GM21737 (cell line): ENCODE results near the gene FCMR.
"Not testable (repeated sequence)": the region's sequence is repeated elsewhere in the genome, so short reads cannot be mapped to it uniquely, and the experiment has no call there.

Experiments
- ATAC-seq: cut with Tn5 transposase; IDR thresholded peaks from one replicate; pipeline ENCODE4 v1.9.1; 2021; ENCODE audit warnings: mild to moderate bottlenecking, moderate library complexity; ENCODE audit not compliant: unreplicated experiment

The FCMR gene

DNA sequence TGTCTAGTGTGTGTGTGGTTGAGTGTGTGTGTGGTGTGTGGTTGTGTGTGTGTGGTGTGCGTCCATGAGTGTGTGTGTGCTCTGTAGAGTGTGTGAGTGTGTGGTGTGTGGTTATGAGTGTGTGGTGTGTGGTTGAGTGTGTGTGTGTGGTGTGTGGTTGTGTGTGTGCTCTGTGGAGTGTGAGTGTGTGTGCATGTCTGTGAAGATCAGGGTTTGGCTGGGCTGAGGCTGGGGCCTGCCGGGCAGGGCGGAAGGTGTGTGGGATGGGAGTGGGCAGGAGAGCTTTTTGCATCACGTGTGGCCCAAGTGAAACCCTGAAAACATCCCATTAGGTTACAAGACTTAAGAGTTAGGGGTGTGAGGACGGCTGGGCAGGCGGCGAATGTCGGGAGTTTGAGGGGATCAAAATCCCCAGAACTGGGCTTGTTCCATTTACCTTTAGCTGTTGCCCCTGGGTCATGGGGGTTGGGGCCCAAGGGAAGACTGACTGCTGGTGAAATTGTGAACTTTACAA lies 2.9 kb upstream of the FCMR start:
- peak; percentile 11 for ATAC-seq

DNA sequence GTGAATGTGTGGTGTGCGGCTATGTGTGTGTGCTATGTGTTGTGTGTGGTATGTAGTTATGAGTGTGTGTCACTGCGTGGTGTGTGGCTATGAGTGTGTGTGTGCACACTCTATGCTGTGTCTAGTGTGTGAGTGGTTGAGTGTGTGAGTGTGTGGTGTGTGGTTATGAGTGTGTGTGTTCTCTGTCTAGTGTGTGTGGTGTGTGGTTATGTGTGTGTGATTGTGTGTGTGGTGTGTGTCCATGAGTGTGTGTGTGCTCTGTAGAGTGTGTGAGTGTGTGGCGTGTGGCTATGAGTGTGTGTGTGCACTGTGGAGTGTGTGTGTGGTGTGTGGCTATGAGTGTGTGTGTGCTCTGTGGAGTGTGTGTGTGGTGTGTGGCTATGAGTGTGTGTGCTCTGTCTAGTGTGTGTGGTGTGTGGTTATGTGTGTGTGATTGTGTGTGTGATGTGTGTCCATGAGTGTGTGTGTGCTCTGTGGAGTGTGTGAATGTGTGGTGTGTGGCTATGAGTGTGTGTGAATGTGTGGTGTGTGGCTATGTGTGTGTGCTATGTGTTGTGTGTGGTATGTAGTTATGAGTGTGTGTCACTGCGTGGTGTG lies 2.3 kb upstream of the FCMR start:
- ATAC-seq = not testable (repeated sequence)

DNA sequence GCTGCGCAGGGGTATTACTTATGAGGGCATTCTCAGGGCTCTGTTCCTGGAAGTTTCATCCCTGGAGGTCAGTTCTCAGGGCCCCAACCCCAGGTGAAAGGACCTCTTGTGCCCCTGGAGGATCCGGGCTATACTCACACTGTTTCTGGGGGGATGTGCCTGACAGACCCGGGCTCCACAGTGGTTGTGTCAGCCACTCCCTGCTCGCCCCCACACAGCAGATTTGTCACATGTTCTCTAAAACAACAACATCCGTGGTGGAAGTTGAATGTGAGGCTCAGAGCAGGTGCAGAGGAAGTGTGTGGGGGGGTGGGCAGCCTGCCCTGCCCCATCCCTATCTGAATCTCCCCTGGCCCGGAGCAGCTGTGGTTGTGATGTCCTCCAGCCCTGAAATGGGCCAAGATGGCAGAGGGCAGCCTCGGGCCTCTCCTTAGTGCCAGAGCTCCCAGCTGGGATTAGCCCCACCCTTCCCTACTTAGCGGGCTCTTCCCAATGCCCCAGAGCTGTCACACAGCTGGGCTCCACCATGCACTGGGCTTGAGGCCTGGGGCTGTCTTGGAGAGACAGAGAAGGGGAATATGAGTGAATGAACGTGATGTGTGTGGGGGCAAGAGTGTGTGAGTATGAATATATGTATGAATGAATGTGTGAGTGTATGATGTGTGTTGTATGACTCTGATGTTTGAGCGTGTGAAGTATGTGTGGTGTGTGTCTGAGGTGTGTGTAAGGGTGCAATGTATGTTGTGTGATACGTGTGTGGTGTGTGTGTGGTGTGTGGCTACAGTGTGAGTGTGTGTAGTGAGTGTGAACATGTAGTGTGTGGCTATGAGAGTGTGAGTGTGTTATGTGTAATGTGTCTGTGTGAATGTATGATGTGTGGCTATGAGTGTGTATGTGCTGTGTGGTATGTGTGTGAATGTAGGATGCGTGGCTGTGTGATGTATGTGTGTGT lies 1.5 kb upstream of the FCMR start:
- peak; percentile 48 for ATAC-seq

DNA sequence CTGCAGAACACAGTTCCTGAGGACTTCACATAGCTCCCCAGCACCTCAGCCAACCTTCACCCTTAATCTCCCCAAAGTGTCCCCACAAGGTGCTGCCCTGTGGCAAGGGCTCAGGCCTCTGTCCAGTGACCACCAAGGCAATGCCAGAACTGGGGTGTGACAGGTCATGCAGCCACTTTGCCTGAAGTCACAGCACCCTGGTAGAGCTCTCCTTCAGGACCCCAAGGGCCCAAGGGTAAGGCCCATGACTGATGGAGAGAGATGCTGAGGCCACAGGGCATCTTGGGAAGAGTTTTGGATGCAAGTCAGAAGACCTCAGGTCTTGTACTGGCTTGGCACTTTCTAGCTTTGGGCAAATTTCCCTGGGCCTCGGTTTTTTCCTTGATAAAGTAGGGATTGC lies 783 bp upstream of the FCMR start:
- no peak for ATAC-seq

DNA sequence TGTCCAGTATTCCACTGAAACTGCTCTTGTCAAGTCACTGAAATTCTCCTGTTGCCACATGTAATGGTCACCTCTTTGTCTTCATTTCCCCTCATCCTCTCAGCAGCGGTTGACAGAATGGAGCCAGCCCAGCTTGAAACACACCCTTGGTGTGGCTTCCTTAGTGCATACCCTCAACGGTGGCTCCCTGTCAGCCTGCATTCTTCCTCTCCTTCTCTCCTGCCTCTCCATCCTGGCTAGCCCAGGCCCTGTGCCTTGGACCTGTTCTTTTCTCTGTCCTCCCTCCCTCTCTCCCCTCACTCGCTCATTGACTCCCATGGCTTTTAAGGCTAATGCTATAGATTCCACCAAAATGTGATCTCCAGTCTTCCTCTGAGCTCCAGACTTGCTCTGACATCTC lies 3.7 kb downstream of the FCMR start:
- no peak for ATAC-seq

DNA sequence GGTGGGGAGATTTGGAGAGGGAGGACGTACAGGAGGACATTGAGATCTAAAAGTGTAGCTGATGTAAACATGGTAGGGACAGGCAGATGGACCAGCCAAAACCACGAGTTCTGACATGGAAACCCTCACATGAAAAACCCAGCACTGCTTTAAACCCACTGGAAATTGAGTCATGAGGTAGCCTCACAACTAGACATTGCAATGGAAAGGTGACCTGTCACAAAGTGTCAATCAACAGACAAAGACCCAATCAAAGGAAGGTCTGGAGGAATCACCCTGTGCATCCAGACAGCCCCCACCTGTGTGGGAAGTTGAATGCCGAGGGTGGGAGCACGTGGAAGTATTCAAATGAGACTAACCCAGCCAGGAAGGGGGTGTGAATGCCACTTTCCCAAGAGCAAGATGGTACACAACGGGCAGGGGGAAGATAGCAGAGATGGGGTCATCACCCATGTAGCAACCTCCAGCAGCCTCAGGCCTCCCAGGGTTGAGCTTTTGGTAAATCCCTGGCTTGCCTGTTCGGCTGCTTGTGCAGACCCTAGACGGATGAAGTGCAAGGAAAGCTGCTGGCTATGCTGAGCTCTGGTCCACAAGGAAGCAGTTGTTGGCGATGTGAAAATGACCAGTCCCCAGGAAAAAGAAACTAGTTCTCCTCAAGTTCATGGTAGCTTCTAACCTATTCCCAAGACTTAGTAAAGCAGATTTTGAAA lies 5.6 kb downstream of the FCMR start:
- no peak for ATAC-seq

DNA sequence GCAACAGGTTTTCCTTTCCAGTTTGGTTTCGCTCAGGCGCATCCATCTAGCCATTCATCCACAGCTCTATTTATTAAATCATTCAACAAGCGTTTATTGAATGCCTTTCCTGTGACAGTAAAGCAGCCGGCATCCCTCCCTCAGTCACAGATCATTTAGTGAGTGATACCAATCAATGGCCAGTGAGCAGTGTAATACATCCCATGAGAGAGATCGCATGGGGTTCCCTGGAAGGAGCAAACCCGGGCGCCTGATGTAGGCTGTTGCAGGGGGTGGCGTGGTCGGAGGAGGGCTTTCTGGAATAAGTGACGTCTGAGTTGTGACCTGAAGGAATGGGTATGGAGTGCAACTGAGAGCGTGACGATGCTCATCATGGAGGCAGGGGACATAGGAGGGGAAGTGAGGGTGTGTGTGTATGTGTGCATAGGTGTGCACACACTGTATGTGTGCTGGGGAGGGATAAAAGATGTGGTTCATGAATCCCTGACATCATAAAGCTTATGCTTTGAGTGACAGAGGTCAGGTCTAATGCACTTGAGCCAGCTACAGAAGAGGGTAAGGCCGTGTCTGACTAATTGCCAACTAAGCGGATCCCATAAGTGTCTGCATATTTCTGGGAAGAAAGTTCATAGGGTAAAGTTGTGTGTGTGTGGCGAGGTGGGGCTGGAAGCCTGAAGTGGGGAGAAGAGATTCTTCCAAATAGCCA lies 6.6 kb downstream of the FCMR start:
- no peak for ATAC-seq

DNA sequence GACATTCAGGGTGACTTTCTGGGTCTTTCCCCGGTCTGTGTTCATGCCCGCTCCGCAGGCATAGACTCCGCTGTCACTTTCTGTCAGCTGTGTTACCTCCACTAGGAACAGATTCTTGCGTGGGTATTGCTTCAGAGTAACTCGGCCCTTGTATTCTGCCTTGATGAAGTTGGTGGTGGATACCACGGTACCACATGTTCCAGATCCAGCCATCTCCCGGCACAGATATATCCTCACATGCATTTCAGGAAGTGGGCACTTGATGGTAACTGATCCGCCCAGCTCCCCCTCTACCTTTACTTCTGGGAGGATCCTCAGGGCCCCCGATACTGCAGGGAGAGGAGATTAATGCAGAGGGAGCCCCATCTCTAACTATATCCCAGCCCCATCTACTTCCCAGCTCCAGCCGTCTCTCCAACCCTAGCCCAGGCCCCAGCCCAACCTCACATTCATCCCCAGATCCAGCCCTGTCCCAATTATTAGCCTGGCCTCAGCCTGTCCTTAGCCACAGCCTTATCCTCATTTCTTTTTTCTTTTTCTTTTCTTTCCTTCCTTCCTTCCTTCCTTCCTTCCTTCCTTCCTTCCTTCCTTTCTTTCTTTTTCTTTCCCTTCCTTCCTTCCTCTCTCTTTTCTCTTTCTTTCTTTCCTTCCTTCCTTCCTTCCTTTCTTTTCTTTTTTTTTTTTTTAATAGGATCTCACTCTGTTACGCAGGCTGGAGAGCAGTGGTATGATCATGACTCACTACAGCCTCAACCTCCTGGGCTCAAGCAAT lies 7.8 kb downstream of the FCMR start:
- ATAC-seq = no peak

DNA sequence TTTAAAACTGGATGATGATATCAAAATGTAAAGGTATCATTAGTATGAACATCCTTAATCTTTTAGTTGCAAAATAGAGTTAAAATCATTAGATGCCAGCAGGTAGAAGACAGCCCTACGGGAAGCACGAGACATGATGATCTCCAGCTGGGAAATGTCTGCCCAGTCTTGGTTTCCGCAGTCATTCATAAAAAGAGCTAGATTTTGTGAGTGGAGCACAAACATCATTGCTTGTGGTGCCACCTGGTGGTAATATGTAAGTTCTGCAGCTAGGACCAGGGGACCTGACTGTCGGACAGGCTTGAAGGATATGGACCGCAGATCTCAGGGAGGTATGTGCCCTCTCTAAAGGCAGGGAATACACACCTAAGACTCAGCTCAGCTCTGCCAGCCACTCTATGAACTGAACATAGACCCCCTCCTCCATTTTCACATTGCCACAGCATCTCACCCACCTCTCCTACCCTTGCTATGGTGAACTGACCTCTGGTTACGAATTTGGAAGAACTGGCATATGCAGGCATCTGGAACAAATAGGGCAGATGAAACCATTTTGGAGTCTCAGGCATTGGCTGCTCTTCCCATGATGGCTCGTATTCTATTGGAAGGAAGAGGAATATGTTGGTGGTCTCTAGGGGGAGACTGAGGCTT lies 9.2 kb downstream of the FCMR start:
- no peak for ATAC-seq

DNA sequence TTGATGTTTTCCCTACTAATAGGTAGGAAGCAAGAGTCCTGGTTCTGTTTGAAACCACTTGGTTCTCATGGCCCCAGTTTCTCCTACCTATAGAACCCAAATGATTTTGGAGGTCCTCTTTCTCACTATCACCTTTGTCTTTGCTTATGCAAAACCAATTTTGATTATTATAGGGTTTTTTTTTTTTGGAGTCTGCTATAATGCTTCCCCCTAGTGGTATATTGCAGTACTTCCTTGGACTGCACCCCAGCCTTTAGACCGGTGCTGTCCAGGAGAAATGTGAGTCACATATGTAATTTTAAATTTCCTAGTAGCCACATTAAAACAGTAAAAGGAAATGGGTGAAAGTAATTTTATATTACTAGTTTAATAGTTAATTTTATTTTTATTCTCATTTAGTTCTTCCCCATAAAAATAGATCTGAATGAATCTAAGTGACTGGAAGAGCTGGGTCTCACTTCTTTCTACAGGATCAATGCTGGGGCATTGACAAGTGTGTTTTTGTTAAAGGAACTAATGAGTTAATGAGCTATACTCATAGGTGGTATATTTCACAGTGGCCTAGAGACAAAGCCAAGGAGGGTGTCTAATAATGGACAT lies 10.6 kb downstream of the FCMR start:
- ATAC-seq = no peak

DNA sequence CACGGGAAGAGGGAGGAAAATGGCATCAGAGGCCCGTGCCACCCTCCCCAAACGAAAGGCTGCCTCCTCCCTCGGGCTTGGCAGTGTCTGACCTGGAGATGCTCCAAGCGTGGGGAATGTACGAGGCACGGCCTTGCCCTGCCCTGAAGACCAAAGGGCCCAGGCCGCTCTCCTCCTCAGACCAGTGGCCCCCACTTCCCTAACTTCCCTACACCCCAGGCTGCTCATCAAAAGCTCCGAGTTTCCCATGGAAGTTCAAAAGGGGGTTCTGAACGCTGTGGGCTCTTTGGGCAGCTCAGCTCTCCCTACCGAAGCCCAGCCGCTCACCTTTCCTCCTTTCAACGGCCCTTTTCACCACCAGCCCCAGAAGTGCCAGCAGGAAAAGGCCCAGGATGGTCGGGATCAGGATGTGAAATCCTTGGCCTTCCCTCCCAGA lies 11.8 kb downstream of the FCMR start:
- no peak for ATAC-seq

DNA sequence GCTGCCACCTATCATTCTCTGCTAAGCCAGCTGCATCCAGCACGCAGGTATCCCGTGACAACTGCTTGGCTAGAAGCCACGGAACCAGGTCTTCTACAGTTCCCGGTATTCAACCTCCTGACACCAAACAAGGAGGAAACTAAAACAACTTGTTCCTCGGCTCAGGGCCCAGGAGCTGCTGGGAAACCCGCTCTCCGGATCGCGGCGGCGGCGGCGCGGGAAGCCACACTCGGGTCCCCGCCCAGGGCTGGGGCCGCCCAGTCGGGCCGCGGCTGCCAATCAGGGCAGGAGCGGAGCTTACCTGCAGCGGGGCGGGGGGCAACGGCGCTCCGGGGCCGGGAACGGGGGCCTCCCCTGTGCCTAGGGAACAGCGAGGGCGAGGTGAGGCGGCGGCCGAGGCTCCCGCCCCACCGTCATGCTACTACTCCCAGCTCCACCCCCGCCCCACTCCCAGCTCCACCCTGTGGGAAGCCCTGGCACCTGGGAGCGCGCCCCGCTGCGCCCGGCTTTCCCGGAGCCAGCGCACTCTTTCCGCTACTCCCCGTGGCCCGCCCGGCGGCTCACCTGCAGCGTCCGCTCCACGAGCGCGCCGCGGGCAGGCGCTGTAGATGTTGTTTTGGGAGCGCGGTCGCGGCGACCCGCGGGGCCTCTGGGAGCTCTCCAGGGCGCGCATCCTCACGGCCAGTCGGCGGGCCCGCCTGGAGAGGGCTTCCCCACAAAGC lies 12.4 kb downstream of the FCMR start:
- ATAC-seq = no peak

DNA sequence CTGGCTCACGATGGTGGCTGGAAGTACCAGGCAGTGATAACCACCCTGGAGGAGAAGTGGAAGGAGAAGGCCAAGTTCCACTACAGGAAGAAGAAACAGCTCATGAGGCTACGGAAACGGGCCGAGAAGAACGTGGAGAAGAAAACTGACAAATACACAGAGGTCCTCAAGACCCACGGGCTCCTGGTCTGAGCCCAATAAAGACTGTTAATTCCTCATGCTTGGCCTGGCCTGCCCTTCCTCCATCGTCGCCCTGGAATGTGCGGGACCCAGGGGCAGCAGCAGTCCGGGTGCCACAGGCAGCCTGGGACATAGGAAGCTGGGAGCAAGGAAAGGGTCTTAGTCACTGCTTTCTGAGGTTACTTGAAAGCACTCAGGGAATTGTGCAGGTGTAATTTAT lies 13.7 kb downstream of the FCMR start:
- no peak for ATAC-seq

DNA sequence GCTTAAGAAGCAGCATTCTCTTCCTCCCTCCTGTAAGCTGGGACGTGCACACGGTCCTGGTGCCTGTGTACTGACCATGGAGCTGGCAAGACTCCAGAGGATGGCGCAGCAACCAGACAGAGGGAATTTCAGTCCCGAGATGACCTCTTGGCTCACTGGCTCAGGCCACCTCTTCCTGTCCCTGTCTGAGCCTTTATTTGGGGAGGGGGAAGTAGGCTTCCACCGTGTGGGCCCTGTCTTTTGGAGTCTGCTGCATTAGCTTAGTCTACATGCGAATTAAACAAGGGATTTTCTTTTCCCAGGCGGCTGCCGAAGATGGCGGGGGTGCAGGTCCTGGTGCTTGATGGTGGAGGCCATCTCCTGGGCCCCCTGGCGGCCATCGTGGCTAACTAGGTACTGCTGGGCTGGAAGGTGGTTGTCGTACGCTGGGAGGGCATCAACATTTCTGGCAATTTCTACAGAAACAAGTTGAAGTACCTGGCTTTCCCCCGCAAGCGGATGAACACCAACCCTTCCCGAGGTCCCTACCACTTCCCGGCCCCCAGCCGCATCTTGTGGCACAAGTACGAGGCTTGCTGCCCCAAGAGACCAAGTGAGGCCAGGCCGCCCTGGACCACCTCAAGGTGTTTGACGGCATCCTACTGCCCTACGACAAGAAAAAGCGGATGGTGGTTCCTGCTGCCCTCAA lies 14.3 kb downstream of the FCMR start:
- ATAC-seq = no peak

DNA sequence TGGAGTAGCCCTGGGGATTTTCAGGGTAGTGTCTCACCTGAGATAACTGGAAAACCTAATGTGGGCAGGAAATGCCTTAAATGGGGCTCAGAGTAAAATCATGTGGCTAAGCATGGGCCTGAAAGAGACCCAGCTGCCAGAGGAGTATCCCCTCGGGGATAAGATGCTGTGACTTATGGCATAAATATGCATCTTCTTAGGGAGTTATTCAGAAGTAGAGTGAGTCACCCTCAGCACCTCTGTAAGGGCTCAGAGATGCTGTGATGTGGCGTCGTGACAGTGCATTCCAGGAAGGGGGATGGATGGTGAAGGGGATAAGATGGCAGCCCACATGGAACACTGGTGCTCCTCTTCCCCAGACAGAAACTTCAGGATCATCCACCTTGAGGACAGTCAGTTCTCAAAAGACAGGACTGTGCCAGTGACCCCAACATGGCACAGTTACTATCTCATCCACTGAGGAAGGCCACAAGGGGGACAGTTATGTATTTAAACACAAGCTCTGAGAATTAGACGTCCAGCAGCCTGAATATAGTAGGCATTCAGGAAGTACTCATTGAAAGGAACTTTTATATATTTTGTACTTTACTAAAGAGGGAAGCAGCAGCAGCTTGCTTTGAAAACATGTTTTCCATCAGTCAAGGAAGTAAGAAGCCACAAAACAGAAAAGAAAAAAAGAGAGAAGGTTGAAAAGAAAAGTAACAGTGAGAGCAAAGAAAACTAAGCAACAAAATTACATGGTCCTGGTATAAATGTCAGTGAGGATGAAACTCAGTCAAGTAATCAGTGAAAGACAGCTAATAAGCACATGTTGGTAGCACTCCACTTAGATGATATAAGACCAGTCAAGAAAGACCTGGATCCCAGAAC lies 16.2 kb downstream of the FCMR start:
- no peak for ATAC-seq

DNA sequence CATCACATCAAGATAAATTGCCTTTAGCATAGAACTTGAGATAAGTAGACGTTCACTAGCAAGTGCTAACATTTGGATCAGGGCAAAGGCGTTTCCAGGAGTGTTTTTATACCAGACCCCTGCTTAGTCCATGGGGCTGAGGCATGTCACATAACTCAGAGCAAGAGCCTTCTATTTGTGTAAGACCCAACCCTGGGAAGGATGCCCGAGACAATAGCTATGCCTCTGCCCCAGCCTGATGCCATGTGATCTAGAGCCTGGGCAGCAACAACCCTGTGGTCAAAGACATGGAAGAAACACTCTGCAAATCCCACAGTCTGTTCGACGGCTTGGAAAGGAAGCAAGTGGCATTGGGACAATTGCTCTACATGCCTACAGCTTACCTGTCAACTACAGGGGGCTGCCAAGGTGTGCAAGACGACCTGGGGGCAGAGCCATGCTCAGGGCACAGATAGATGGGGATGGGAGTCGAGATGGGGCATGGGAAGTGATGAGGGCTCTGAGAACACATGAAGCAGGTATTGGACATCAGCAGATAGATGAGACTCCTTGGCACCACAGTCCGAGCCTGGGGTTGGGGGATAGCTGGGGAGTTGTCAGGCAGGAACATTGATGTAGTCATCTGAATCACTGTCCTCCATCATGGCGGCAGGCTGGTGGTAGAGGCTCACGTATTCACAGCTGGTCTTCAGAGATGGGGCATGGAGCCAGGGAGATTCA lies 17.2 kb downstream of the FCMR start:
- no peak for ATAC-seq
